ENCODE data around the gene CCDC106. TPM values are rescaled to one million over a fixed set of nuclear protein-coding genes. Genes with fewer than 3 reads are reported as not detected.

CCDC106 gene
- total and polyA plus RNA-seq, 4 donors, result 7.2 to 19.0 (median 10.5) TPM

DNA sequence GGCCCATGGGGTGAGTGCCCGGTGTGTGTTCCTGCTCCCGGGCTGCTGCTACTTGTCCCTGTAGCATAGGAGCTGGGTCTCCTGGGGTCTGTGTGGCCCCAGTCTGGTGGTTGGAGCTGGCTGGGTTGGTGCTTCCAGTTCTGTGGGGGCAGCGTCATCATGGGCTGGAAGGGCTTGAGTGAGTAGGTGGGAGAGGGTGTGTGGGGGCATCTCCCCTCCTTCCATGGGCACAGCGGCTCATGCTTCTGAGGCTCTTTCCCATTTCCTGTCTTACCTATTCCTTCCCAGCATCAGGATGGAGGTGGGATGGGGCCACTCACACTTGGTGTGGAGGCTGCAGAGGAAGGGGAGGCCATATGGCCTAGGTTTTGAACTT lies 19.0 kb downstream of the CCDC106 start:
- ATAC-seq (ENCODE audit: low FRiP score) (no peak), DNase-seq (no peak)
- no peak overlapping the region for H3K4me3 ChIP-seq (ENCODE audit: low read length in 2 of 2)
- H3K9me3 ChIP-seq (ENCODE audit: control insufficient read depth, low read length), result no peaks in the 10 kb centered on the region
- intact Hi-C loops (cut with DNase I), result no loop called here
- no peak overlapping the region for H3K27ac ChIP-seq (ENCODE audit: low read depth in 1 of 2, low read length in 2 of 2)
- no peaks in the 10 kb centered on the region for H3K4me1 ChIP-seq (ENCODE audit: control insufficient read depth in 1 of 2, insufficient read depth in 2 of 2, low read length in 2 of 2)
- H3K36me3 ChIP-seq (ENCODE audit: control insufficient read depth in 1 of 2, insufficient read depth in 2 of 2, low read length in 1 of 2), result peaks cover 6 to 21% of the 10 kb centered on the region in 2 donors
- H3K27me3 ChIP-seq (ENCODE audit: control insufficient read depth in 1 of 2, insufficient read depth in 2 of 2, low read length in 1 of 2), result no peaks in the 10 kb centered on the region
- 90 to 93% methylated on average over 4 of the region's 4 CpGs for WGBS, 2 donors

DNA sequence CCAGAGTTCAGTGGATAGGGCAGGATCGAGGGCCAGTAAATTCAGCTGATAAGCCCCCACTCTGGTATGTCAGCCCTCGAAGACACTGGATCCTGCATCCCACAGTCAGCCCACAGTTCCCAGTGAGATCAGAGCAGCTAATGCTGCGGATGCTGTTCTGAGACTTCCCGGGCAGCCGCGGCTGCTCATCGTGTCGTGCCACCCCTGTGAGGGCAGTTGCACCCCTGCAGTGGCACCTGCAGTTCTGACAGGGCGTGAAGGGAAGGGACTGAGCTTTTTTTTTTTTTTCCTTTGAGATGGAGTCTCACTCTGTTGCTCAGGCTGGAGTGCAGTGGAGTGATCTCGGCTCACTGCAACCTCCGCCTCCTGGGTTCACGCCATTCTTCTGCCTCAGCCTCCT lies 19.5 kb downstream of the CCDC106 start:
- ATAC-seq (ENCODE audit: low FRiP score) (no peak), DNase-seq (no peak)
- Histone ChIP-seq H3K36me3 (ENCODE audit: control insufficient read depth in 1 of 2, insufficient read depth in 2 of 2, low read length in 1 of 2) (peaks cover 6 to 21% of the 10 kb centered on the region in 2 donors), H3K27me3 (ENCODE audit: control insufficient read depth in 1 of 2, insufficient read depth in 2 of 2, low read length in 1 of 2) (no peaks in the 10 kb centered on the region), H3K4me3 (ENCODE audit: low read length in 2 of 2) (no peak overlapping the region), H3K9me3 (ENCODE audit: control insufficient read depth, low read length) (no peaks in the 10 kb centered on the region), H3K27ac (ENCODE audit: low read depth in 1 of 2, low read length in 2 of 2) (no peak overlapping the region), H3K4me1 (ENCODE audit: control insufficient read depth in 1 of 2, insufficient read depth in 2 of 2, low read length in 2 of 2) (no peaks in the 10 kb centered on the region)
- intact Hi-C loops (cut with DNase I), result no loop called here
- 83 to 84% methylated on average over 12 of the region's 12 CpGs for WGBS, 2 donors

DNA sequence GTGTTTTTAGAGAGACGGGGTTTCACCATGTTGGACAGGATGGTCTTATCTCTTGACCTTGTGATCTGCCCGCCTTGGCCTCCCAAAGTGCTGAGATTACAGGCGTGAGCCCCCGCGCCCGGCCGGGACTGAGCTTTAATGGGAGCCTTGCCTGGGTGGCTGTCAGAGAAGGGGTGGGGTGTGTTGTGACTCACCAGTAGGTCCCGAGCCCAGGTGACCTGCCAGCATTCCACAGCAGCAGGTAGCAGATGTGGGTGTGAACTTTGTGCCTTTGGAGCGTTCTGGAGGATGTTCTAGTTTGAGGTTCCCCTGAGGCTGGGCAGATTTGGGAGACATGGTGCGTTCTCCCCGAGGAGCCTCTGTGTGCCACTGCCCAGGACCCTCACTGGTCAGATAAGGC lies 19.9 kb downstream of the CCDC106 start:
- Histone ChIP-seq H3K27me3 (ENCODE audit: control insufficient read depth in 1 of 2, insufficient read depth in 2 of 2, low read length in 1 of 2) (no peaks in the 10 kb centered on the region), H3K4me3 (ENCODE audit: low read length in 2 of 2) (no peak overlapping the region), H3K4me1 (ENCODE audit: control insufficient read depth in 1 of 2, insufficient read depth in 2 of 2, low read length in 2 of 2) (no peaks in the 10 kb centered on the region), H3K36me3 (ENCODE audit: control insufficient read depth in 1 of 2, insufficient read depth in 2 of 2, low read length in 1 of 2) (peaks cover 3 to 18% of the 10 kb centered on the region in 2 donors), H3K27ac (ENCODE audit: low read depth in 1 of 2, low read length in 2 of 2) (no peak overlapping the region), H3K9me3 (ENCODE audit: control insufficient read depth, low read length) (no peaks in the 10 kb centered on the region)
- WGBS, 2 donors, result 75 to 79% methylated on average over 11 of the region's 11 CpGs
- DNase-seq (no peak), ATAC-seq (ENCODE audit: low FRiP score) (no peak)
- intact Hi-C loops (cut with DNase I), result no loop called here

DNA sequence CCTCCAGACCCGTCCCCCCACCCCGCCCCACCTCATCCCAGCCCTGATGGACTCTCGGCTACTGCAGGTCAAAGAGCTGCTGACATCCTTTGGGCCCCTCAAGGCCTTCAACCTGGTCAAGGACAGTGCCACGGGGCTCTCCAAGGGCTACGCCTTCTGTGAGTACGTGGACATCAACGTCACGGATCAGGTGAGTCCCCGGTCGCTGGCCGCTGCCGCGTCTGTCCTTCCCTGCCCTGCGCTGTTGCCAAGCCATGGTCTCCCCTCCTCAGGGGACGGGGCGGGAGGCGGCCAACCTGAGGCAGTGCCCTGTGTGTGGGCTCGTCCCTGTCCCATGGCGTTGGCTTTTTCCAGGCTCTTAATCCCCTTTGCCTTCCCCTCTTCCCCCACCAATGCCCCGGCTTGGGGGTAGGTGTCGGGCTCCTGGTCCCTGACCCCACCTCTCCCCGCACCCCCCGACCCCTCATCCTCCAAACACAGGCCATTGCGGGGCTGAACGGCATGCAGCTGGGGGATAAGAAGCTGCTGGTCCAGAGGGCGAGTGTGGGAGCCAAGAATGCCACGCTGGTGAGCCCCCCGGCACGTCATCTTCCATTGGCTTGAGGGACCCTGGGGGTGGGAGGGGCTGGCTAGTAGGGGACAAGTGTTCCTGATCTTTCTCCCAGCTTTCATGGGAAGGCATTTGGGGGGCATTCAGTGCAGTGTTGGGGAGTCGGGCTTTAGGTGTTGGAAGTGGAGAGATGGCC lies 20.8 kb downstream of the CCDC106 start:
- Histone ChIP-seq H3K9me3 (ENCODE audit: control insufficient read depth, low read length) (no peaks in the 10 kb centered on the region), H3K4me3 (ENCODE audit: low read length in 2 of 2) (no peak overlapping the region), H3K4me1 (ENCODE audit: control insufficient read depth in 1 of 2, insufficient read depth in 2 of 2, low read length in 2 of 2) (no peaks in the 10 kb centered on the region), H3K36me3 (ENCODE audit: control insufficient read depth in 1 of 2, insufficient read depth in 2 of 2, low read length in 1 of 2) (peaks cover 3 to 12% of the 10 kb centered on the region in 2 donors), H3K27me3 (ENCODE audit: control insufficient read depth in 1 of 2, insufficient read depth in 2 of 2, low read length in 1 of 2) (no peaks in the 10 kb centered on the region), H3K27ac (ENCODE audit: low read depth in 1 of 2, low read length in 2 of 2) (no peak overlapping the region)
- intact Hi-C loops (cut with DNase I), result no loop called here
- ATAC-seq (ENCODE audit: low FRiP score) (no peak), DNase-seq (peak in 1 of 2 donors; percentile 43)
- 86 to 87% methylated on average over 30 of the region's 30 CpGs for WGBS, 2 donors

DNA sequence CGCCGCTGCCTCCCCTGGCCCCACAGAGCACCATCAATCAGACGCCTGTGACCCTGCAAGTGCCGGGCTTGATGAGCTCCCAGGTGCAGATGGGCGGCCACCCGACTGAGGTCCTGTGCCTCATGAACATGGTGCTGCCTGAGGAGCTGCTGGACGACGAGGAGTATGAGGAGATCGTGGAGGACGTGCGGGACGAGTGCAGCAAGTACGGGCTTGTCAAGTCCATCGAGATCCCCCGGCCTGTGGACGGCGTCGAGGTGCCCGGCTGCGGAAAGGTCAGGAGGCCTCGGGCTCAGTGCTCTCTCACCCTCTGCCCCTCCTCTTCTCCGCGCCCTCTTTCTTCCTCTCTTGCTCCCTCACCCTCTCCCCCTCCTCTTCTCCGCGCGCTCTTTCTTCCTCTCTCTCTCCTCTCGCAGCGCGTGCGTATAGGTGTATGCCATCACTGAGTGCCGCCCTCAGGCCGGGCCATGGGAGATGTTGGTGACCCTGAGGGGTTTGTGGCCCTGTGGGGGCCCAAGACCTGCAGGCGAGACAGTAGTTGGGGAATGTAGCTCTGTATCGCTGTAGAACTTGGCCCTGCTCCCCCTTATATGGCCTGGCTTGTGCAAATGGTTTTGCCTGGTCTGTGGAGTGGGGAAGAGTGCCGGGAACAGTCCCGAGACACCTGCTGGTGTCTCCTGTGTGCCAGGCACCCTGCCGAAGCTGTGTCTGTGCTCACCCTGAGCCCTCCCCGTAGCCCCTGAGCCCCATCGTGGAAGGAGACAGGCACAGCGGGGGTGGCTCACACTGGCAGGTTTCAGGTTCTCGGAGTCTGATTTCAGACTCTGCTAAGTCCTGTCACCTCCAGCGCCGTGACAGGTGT lies 21.6 kb downstream of the CCDC106 start:
- ATAC-seq (ENCODE audit: low FRiP score), result no peak
- H3K27me3 ChIP-seq (ENCODE audit: control insufficient read depth in 1 of 2, insufficient read depth in 2 of 2, low read length in 1 of 2), result no peaks in the 10 kb centered on the region
- no peaks in the 10 kb centered on the region for H3K4me1 ChIP-seq (ENCODE audit: control insufficient read depth in 1 of 2, insufficient read depth in 2 of 2, low read length in 2 of 2)
- no peak overlapping the region for H3K27ac ChIP-seq (ENCODE audit: low read depth in 1 of 2, low read length in 2 of 2)
- peak in 1 of 2 donors; percentile 34 for DNase-seq
- H3K9me3 ChIP-seq (ENCODE audit: control insufficient read depth, low read length), result no peaks in the 10 kb centered on the region
- H3K36me3 ChIP-seq (ENCODE audit: control insufficient read depth in 1 of 2, insufficient read depth in 2 of 2, low read length in 1 of 2), result peaks cover 3 to 12% of the 10 kb centered on the region in 2 donors
- no peak overlapping the region for H3K4me3 ChIP-seq (ENCODE audit: low read length in 2 of 2)
- intact Hi-C loops (cut with DNase I), result no loop called here
- WGBS, 2 donors, result 87% methylated on average over 41 to 43 of the region's 43 CpGs

DNA sequence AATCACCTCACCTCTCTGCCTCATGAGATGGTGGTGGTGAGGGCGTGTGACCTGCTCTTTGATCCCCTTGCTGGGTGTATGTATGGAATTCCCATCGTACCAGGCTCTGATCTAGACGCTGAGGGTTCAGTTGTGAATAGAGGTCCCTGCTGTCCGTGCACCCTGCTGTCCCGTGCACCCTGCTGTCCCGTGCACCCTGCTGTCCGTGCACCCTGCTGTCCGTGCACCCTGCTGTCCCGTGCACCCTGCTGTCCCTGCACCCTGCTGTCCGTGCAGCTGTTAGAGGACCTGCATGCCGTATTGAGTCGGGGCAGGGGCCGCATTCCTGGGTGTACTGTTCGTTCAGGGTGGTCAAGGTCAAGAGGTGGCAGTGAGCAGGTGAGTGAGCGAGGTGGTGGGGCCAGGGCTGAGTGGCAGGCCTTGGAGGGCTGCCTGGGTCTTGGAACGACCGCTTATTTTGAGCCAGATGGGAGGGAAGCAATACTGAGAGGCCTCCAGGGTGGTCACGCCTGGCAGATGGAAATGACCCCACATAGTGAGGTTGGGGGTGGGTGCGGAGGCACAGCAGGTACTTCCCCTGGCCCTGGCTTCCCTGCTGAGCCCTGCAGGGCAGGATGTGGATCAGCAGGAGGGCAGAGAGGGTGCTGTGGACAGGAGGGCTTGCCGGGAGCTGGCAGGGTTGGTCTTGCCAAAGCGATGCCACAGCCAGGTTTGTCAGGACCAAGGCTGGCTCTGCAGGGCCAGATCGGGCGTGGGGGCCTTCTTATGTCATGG lies 22.5 kb downstream of the CCDC106 start:
- peak; percentile 59 for ATAC-seq (ENCODE audit: low FRiP score)

DNA sequence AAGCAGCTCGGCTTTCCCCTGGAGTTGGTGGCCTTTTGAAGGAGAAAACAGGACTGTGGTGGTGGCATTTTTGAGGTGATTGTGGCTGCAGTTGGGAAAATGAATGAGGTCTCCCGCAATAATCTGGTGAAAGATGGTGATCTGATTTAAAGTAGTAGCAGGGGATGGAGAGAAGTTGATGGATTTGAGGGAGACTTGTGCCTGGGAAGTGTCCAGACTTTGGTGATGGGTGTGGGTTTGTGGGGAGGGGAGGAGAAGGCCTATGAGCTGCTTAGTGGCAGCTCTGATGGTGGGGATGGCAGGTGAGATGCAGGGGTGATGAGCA lies 23.0 kb downstream of the CCDC106 start:
- Histone ChIP-seq H3K9me3 (ENCODE audit: control insufficient read depth, low read length) (no peaks in the 10 kb centered on the region), H3K4me3 (ENCODE audit: low read length in 2 of 2) (no peak overlapping the region), H3K36me3 (ENCODE audit: control insufficient read depth in 1 of 2, insufficient read depth in 2 of 2, low read length in 1 of 2) (peaks cover 3 to 12% of the 10 kb centered on the region in 2 donors), H3K27ac (ENCODE audit: low read depth in 1 of 2, low read length in 2 of 2) (no peak overlapping the region), H3K27me3 (ENCODE audit: control insufficient read depth in 1 of 2, insufficient read depth in 2 of 2, low read length in 1 of 2) (no peaks in the 10 kb centered on the region), H3K4me1 (ENCODE audit: control insufficient read depth in 1 of 2, insufficient read depth in 2 of 2, low read length in 2 of 2) (no peaks in the 10 kb centered on the region)
- no peak for DNase-seq
- WGBS, 2 donors, result 60 to 65% methylated on average over 2 of the region's 2 CpGs
- intact Hi-C loops (cut with DNase I), result no loop called here
- no peak for ATAC-seq (ENCODE audit: low FRiP score)

More for the DNA sequence above, 22.5 kb downstream of the CCDC106 start:
- H3K4me3 ChIP-seq (ENCODE audit: low read length in 2 of 2), result no peak overlapping the region
- intact Hi-C loops (cut with DNase I), result no loop called here
- H3K4me1 ChIP-seq (ENCODE audit: control insufficient read depth in 1 of 2, insufficient read depth in 2 of 2, low read length in 2 of 2), result no peaks in the 10 kb centered on the region
- H3K27me3 ChIP-seq (ENCODE audit: control insufficient read depth in 1 of 2, insufficient read depth in 2 of 2, low read length in 1 of 2), result no peaks in the 10 kb centered on the region
- DNase-seq, result peak; percentile 47 to 88
- no peaks in the 10 kb centered on the region for H3K9me3 ChIP-seq (ENCODE audit: control insufficient read depth, low read length)
- H3K27ac ChIP-seq (ENCODE audit: low read depth in 1 of 2, low read length in 2 of 2), result no peak overlapping the region
- WGBS, 2 donors, result 78% methylated on average over 23 of the region's 23 CpGs
- H3K36me3 ChIP-seq (ENCODE audit: control insufficient read depth in 1 of 2, insufficient read depth in 2 of 2, low read length in 1 of 2), result peaks cover 3 to 12% of the 10 kb centered on the region in 2 donors

DNA sequence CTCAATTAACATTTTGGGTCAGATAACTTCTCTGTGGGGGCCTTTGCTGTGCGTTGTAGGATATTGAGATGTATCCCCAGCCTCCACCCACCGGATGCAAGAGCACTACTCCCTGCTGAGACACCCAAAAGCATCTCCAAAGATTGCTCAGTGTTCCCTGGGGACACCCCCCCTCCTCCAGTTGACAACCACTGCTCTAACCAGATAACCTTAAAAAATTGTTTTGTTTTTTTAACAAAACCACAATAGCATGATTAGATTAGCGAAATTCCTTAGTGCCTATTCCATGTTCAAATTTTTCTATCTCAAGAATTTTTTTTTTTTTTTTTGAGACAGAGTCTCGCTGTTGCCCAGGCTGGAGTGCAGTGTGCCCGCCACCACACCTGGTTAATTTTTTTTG lies 24.4 kb downstream of the CCDC106 start:
- DNase-seq (no peak), ATAC-seq (ENCODE audit: low FRiP score) (no peak)
- Histone ChIP-seq H3K4me3 (ENCODE audit: low read length in 2 of 2) (no peak overlapping the region), H3K9me3 (ENCODE audit: control insufficient read depth, low read length) (no peaks in the 10 kb centered on the region), H3K4me1 (ENCODE audit: control insufficient read depth in 1 of 2, insufficient read depth in 2 of 2, low read length in 2 of 2) (no peaks in the 10 kb centered on the region), H3K27ac (ENCODE audit: low read depth in 1 of 2, low read length in 2 of 2) (no peak overlapping the region), H3K27me3 (ENCODE audit: control insufficient read depth in 1 of 2, insufficient read depth in 2 of 2, low read length in 1 of 2) (no peaks in the 10 kb centered on the region), H3K36me3 (ENCODE audit: control insufficient read depth in 1 of 2, insufficient read depth in 2 of 2, low read length in 1 of 2) (peaks cover 3 to 7% of the 10 kb centered on the region in 2 donors)
- WGBS, 2 donors, result 82 to 85% methylated on average over 5 of the region's 5 CpGs
- intact Hi-C loops (cut with DNase I), result no loop called here

All from aorta (tissue), 5 donors.